HUES48 (cell line): ENCODE measurements around the gene MAGI1.
"Not testable (repeated sequence)": the region's sequence is repeated elsewhere in the genome, so short reads cannot be mapped to it uniquely, and the experiment has no call there.

Experiments
- H3K27ac ChIP-seq: one replicate; pipeline ENCODE4 v1.7.0; 2013; ENCODE audit warnings: low read depth, low read length, inconsistent platforms
- H3K27me3 ChIP-seq: 2 replicates; pipeline ENCODE4 v1.6.1; 2013; ENCODE audit warnings: mild to moderate bottlenecking, low read length; ENCODE audit not compliant: control insufficient read depth, insufficient read depth
- H3K36me3 ChIP-seq: 2 replicates; pipeline ENCODE4 v1.6.1; 2013; ENCODE audit warnings: low read length; ENCODE audit not compliant: control insufficient read depth, insufficient read depth
- H3K4me1 ChIP-seq: 2 replicates; pipeline ENCODE4 v1.6.1; 2013; ENCODE audit warnings: mild to moderate bottlenecking, low read length; ENCODE audit not compliant: control insufficient read depth, insufficient read depth
- H3K4me3 ChIP-seq: 2 replicates; pipeline ENCODE4 v1.5.1; 2013; ENCODE audit warnings: mild to moderate bottlenecking, low read depth, low read length
- H3K9ac ChIP-seq: 2 replicates; pipeline ENCODE4 v1.6.1; 2013; ENCODE audit warnings: mild to moderate bottlenecking, low read depth, low read length, moderate library complexity
- H3K9me3 ChIP-seq: 2 replicates; pipeline ENCODE4 v1.6.1; 2013; ENCODE audit warnings: low read length; ENCODE audit not compliant: control insufficient read depth, insufficient read depth

The MAGI1 gene

GRCh38 chr3:65729973-65730372, 308.7 kb downstream of the MAGI1 start:
- no peaks in the 10 kb centered on the region for H3K9me3 ChIP-seq
- H3K4me1 ChIP-seq, result peaks cover 36% of the 10 kb centered on the region
- H3K27me3 ChIP-seq, result no peaks in the 10 kb centered on the region
- H3K4me3 ChIP-seq, result no peak overlapping the region
- no peak overlapping the region for H3K9ac ChIP-seq
- no peak overlapping the region for H3K27ac ChIP-seq
- no peaks in the 10 kb centered on the region for H3K36me3 ChIP-seq

GRCh38 chr3:65729555-65729954, 309.2 kb downstream of the MAGI1 start:
- Histone ChIP-seq H3K4me1 (peaks cover 36% of the 10 kb centered on the region), H3K27me3 (no peaks in the 10 kb centered on the region), H3K27ac (peak overlapping the region; percentile 42), H3K9me3 (no peaks in the 10 kb centered on the region), H3K36me3 (no peaks in the 10 kb centered on the region), H3K4me3 (no peak overlapping the region), H3K9ac (no peak overlapping the region)

DNA sequence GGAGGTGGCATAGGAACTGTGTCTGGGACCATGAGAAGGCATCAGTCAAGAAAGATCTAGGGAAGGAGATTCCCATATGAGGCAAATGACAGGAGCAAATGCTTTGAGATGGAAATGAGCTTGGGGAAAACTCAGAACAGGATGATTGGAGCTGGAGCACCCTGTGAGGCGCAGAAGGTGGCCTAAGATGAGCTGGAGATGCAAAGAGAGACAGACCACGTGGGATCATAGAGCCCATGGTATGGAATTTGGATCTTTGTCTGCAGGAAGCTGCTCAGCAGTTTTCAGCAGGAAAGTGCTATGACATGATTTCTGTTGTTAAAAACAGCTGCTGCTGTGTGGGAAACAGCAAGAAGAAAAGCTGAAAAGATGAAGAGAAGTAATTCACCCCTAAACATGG, 310.6 kb downstream of the MAGI1 start:
- Histone ChIP-seq H3K4me3 (no peak overlapping the region), H3K27ac (peak overlapping the region; percentile 81), H3K9ac (no peak overlapping the region), H3K9me3 (no peaks in the 10 kb centered on the region), H3K27me3 (no peaks in the 10 kb centered on the region), H3K4me1 (peaks cover 36% of the 10 kb centered on the region), H3K36me3 (no peaks in the 10 kb centered on the region)

GRCh38 chr3:65723985-65724384, 314.7 kb downstream of the MAGI1 start:
- H3K9me3 ChIP-seq, result no peaks in the 10 kb centered on the region
- H3K27ac ChIP-seq, result no peak overlapping the region
- H3K27me3 ChIP-seq, result no peaks in the 10 kb centered on the region
- H3K9ac ChIP-seq, result no peak overlapping the region
- H3K4me3 ChIP-seq, result no peak overlapping the region
- H3K4me1 ChIP-seq, result peaks cover 26% of the 10 kb centered on the region
- no peaks in the 10 kb centered on the region for H3K36me3 ChIP-seq

- Histone ChIP-seq H3K36me3 (no peaks in the 10 kb centered on the region), H3K4me1 (peaks cover 28% of the 10 kb centered on the region), H3K9ac (no peak overlapping the region), H3K9me3 (no peaks in the 10 kb centered on the region), H3K27me3 (no peaks in the 10 kb centered on the region), H3K27ac (no peak overlapping the region), H3K4me3 (no peak overlapping the region)
Measured at GRCh38 chr3:65723011-65723410, 315.7 kb downstream of the MAGI1 start.

- H3K9me3 ChIP-seq, result no peaks in the 10 kb centered on the region
- H3K27me3 ChIP-seq, result no peaks in the 10 kb centered on the region
- 0 out of 2 replicates have a peak overlapping the region, but pooled peaks have one; percentile 8 for H3K4me3 ChIP-seq
- H3K9ac ChIP-seq, result no peak overlapping the region
- H3K27ac ChIP-seq, result peak overlapping the region; percentile 78
- no peaks in the 10 kb centered on the region for H3K36me3 ChIP-seq
- peaks cover 34% of the 10 kb centered on the region for H3K4me1 ChIP-seq
Measured at GRCh38 chr3:65720989-65721737, 317.6 kb downstream of the MAGI1 start.

- H3K4me1 ChIP-seq, result peaks cover 45% of the 10 kb centered on the region
- not testable (repeated sequence) for H3K36me3 ChIP-seq, H3K27me3 ChIP-seq, H3K9me3 ChIP-seq, H3K4me3 ChIP-seq, H3K9ac ChIP-seq, H3K27ac ChIP-seq
Measured at GRCh38 chr3:65719639-65720038, 319.1 kb downstream of the MAGI1 start.

- H3K27me3 ChIP-seq, result no peaks in the 10 kb centered on the region
- no peak overlapping the region for H3K4me3 ChIP-seq
- no peaks in the 10 kb centered on the region for H3K9me3 ChIP-seq
- H3K4me1 ChIP-seq, result peaks cover 61% of the 10 kb centered on the region
- H3K36me3 ChIP-seq, result no peaks in the 10 kb centered on the region
- H3K27ac ChIP-seq, result no peak overlapping the region
- no peak overlapping the region for H3K9ac ChIP-seq
Measured at GRCh38 chr3:65717676-65718346, 320.9 kb downstream of the MAGI1 start.

DNA sequence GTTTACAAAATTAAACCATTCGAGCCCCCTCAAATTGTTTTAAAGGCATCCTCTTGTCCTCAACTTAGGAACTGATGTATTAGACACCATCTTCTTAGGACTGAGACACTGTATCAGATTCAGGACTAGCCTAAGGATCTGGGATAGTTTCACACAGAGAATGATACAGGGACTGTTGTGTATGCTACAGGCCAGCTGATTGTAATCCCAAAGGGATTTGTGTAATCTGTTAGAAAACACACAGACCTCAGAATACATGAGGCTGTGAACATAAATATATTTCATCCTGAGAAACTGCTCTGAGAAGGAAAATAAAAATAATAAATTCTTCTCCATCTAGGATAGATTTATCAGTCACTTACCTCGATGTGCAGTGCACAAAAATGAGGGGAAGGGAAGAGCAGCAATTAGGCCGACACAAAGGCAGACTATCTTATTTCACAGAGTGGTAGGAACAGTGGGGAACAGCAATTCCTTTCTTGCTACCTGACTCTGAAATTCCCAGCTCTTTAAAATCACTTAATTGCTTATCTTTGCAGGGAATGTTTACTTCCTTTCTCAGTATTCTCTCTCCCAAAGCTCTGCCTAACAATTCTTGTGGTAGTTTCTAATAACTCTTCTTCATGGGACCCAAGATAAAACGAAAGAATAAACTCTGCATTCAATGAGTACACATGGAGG, 322.5 kb downstream of the MAGI1 start:
- Histone ChIP-seq H3K27me3 (no peaks in the 10 kb centered on the region), H3K9ac (no peak overlapping the region), H3K9me3 (no peaks in the 10 kb centered on the region), H3K27ac (peak overlapping the region; percentile 37), H3K4me3 (no peak overlapping the region), H3K36me3 (no peaks in the 10 kb centered on the region), H3K4me1 (peaks cover 50% of the 10 kb centered on the region)

DNA sequence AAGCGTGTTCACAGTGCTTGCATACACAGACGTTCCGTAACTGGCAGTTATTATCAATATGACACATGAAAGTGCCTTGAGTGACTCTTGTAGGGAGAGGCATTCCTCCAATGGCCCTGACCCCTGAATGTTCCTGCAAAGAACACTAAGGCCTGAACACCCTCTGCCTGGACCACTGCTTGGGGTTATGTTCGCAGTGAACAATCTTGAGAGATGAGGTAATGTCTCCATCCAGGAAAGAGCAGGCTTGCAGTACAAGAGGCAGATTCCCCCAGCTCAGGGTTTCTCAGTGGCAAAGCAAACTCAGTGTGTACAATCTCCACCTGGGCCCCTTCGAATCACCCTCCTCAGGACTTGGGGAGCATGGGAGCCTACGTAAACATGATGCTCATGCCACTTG, 324.6 kb downstream of the MAGI1 start:
- H3K9ac ChIP-seq, result no peak overlapping the region
- H3K27ac ChIP-seq, result no peak overlapping the region
- H3K27me3 ChIP-seq, result no peaks in the 10 kb centered on the region
- no peak overlapping the region for H3K4me3 ChIP-seq
- no peaks in the 10 kb centered on the region for H3K36me3 ChIP-seq
- H3K4me1 ChIP-seq, result peaks cover 46% of the 10 kb centered on the region
- H3K9me3 ChIP-seq, result no peaks in the 10 kb centered on the region

- Histone ChIP-seq H3K4me3 (no peak overlapping the region), H3K9me3 (no peaks in the 10 kb centered on the region), H3K4me1 (peaks cover 39% of the 10 kb centered on the region), H3K9ac (no peak overlapping the region), H3K27me3 (no peaks in the 10 kb centered on the region), H3K27ac (peak overlapping the region; percentile 45), H3K36me3 (no peaks in the 10 kb centered on the region)
Measured at GRCh38 chr3:65713016-65713415, 325.7 kb downstream of the MAGI1 start.
